ENCODE results near the gene TRPV2. TPM values are rescaled to one million over a fixed set of nuclear protein-coding genes. Genes with fewer than 3 reads are reported as not detected.

Gene TRPV2, protein sequence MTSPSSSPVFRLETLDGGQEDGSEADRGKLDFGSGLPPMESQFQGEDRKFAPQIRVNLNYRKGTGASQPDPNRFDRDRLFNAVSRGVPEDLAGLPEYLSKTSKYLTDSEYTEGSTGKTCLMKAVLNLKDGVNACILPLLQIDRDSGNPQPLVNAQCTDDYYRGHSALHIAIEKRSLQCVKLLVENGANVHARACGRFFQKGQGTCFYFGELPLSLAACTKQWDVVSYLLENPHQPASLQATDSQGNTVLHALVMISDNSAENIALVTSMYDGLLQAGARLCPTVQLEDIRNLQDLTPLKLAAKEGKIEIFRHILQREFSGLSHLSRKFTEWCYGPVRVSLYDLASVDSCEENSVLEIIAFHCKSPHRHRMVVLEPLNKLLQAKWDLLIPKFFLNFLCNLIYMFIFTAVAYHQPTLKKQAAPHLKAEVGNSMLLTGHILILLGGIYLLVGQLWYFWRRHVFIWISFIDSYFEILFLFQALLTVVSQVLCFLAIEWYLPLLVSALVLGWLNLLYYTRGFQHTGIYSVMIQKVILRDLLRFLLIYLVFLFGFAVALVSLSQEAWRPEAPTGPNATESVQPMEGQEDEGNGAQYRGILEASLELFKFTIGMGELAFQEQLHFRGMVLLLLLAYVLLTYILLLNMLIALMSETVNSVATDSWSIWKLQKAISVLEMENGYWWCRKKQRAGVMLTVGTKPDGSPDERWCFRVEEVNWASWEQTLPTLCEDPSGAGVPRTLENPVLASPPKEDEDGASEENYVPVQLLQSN
- total RNA-seq (2022) (0.28 and 0.41 TPM in 2 replicates), Bru-seq, nascent RNA (percentile 4 among the genes with signal in this experiment), BruChase-seq, experiment 1, labeled RNA remaining after a 2-hour chase (not detected), BruChase-seq, experiment 2, labeled RNA remaining after a 6-hour chase (percentile 13 among the genes with signal in this experiment)
- long read RNA-seq = 0 reads

- no peaks in the 10 kb centered on the region for H3K4me1 Mint-ChIP-seq (ENCODE audit: low read depth, unreplicated experiment)
- intact Hi-C loops (cut with micrococcal nuclease; ENCODE audit: unreplicated experiment) = loop anchor here (2.0 kb wide), 1 partner anchor 52 kb away; no protein-coding TSS in a partner anchor
- H3K4me3 Mint-ChIP-seq (ENCODE audit: unreplicated experiment) = no peak within 1 kb of the TSS
- DNase-seq = peak; percentile 58 to 62
- CTCF ChIA-PET = interaction anchor here (0.5 to 1.1 kb wide), 5 partner anchors 10 to 52 kb away, joined by 3 to 8 read pairs (median 3); no protein-coding TSS in a partner anchor
- H3K27ac Mint-ChIP-seq (ENCODE audit: unreplicated experiment) = no peak within 1 kb of the TSS
- Histone ChIP-seq H3K27me3 (replicated peaks; ENCODE audit: control insufficient read depth, insufficient read depth, low read length) (no peaks in the 10 kb centered on the region; the same call in 1 of the 2 replicates), H3K9me3 (no peaks in the 10 kb centered on the region), H3K36me3 (ENCODE audit: control insufficient read depth, insufficient read depth, low read length) (no peaks in the 10 kb centered on the region), H3K4me1 (peaks cover 10% of the 10 kb centered on the region), H3K4me3 (ENCODE audit: low read depth, low read length) (no peak within 1 kb of the TSS)
- POLR2A ChIA-PET = interaction anchor here (0.7 kb wide), 1 partner anchor 23 kb away, joined by 4 read pairs; no protein-coding TSS in a partner anchor
- no peaks in the 10 kb centered on the region for H3K36me3 Mint-ChIP-seq (ENCODE audit: insufficient read depth, unreplicated experiment)
- TF ChIP-seq CTCF (IDR thresholded peaks at IDR 0.05; ENCODE audit: insufficient read depth in 1 of 2, low read depth in 1 of 2, low read length in 1 of 2, severe bottlenecking in 1 of 2, unreplicated experiment in 1 of 2) = peak; percentile 49 to 63
- no TSS peak for BruUV-seq (replicated peaks)
- no peaks in the 10 kb centered on the region for H3K9me3 Mint-ChIP-seq (ENCODE audit: unreplicated experiment)
- no peaks in the 10 kb centered on the region for H3K27me3 Mint-ChIP-seq (ENCODE audit: insufficient read depth, unreplicated experiment)
These were observed at the start of gene TRPV2 for GRCh38 chr17:16415031-16415924. TRPV2 (plus strand) TSS chr17:16415571; CDS start chr17:16417669, 2,098 bp downstream.

- intact Hi-C loops (cut with micrococcal nuclease; ENCODE audit: unreplicated experiment) = no loop called here
- Mint-ChIP-seq H3K9me3 (ENCODE audit: unreplicated experiment) (no peaks in the 10 kb centered on the region), H3K27ac (ENCODE audit: unreplicated experiment) (no peak overlapping the region), H3K27me3 (ENCODE audit: insufficient read depth, unreplicated experiment) (no peaks in the 10 kb centered on the region), H3K4me3 (ENCODE audit: unreplicated experiment) (no peak overlapping the region), H3K36me3 (ENCODE audit: insufficient read depth, unreplicated experiment) (no peaks in the 10 kb centered on the region), H3K4me1 (ENCODE audit: low read depth, unreplicated experiment) (no peaks in the 10 kb centered on the region)
- Histone ChIP-seq H3K4me3 (ENCODE audit: low read depth, low read length) (no peak overlapping the region), H3K9me3 (no peaks in the 10 kb centered on the region), H3K27me3 (replicated peaks; ENCODE audit: control insufficient read depth, insufficient read depth, low read length) (no peaks in the 10 kb centered on the region), H3K4me1 (no peaks in the 10 kb centered on the region), H3K36me3 (ENCODE audit: control insufficient read depth, insufficient read depth, low read length) (no peaks in the 10 kb centered on the region)
- ChIA-PET POLR2A (no interaction called here), CTCF (interaction anchor here (1.0 kb wide), 1 partner anchor 8 kb away, joined by 3 read pairs; no protein-coding TSS in a partner anchor)
- no TSS peak for BruUV-seq (replicated peaks)
- TF ChIP-seq CTCF (IDR thresholded peaks at IDR 0.05; ENCODE audit: insufficient read depth in 1 of 2, low read depth in 1 of 2, low read length in 1 of 2, severe bottlenecking in 1 of 2, unreplicated experiment in 1 of 2) = no peak
- DNase-seq = no peak
These were observed 43.6 kb upstream of the TRPV2 start for GRCh38 chr17:16371742-16372141.
